Naive thymus-derived CD8-positive, alpha-beta T cell (primary cell): Measurements from ENCODE around the gene OR2C3. TPM values are rescaled to one million over a fixed set of nuclear protein-coding genes. Genes with fewer than 3 reads are reported as not detected.

Source experiments
- ATAC-seq, 2 donors: fragments of 150-1000 bp; cut with Tn5 transposase in 1 of 2; sonication (Bioruptor Pico), chemical (Tn5 transposase) in 1 of 2; 1 replicate in 1 of 2; 2 replicates in 1 of 2; pipeline ENCODE4 v1.10.0; 2021; ENCODE audit warnings: mild to moderate bottlenecking in 2 of 2, moderate library complexity in 2 of 2
- POLR2A ChIA-PET: fragments of 350-600 bp; sonication (Branson Sonifier 250); formaldehyde crosslinking; loops from one replicate; lab custom pipeline; 2021; ENCODE audit warnings: antibody characterized with exemption; lab: Charles Lee
- DNase-seq, 10 donors: peaks; one replicate each; pipeline versions ENCODE4 v3.0.0 to v3.0.0-alpha.2; 2020 to 2022
- H3K27ac Mint-ChIP-seq, 10 donors: one replicate each; pipeline ENCODE4 v1.8.0; 2020 to 2022; ENCODE audit warnings: mild to moderate bottlenecking in 10 of 10, mixed read lengths in 10 of 10, moderate library complexity in 4 of 10, inconsistent platforms in 1 of 10
- H3K27me3 Mint-ChIP-seq, 5 donors: one replicate each; pipeline ENCODE4 v1.8.0; 2021 to 2022; ENCODE audit warnings: mixed read lengths in 5 of 5
- H3K36me3 Mint-ChIP-seq, 3 donors: one replicate each; pipeline ENCODE4 v1.8.0; 2020 to 2022; ENCODE audit warnings: mixed read lengths in 3 of 3, mild to moderate bottlenecking in 2 of 3, inconsistent platforms in 1 of 3
- H3K4me1 Mint-ChIP-seq, 4 donors: one replicate each; pipeline ENCODE4 v1.8.0; 2021 to 2022; ENCODE audit warnings: mixed read lengths in 4 of 4
- H3K4me3 Mint-ChIP-seq, 10 donors: one replicate each; pipeline ENCODE4 v1.8.0; 2020 to 2022; ENCODE audit warnings: mild to moderate bottlenecking in 10 of 10, mixed read lengths in 10 of 10, moderate library complexity in 6 of 10, inconsistent platforms in 1 of 10
- H3K9me3 Mint-ChIP-seq, 9 donors: one replicate each; pipeline ENCODE4 v1.8.0; 2020 to 2022; ENCODE audit warnings: mixed read lengths in 9 of 9, mild to moderate bottlenecking in 3 of 9, inconsistent platforms in 1 of 9, moderate library complexity in 1 of 9
- polyA plus RNA-seq, 3 donors: library from polyadenylated mRNA; unstranded; fragments of 300-500 nt; fragmentation: Illumina TruSeq; gene quantifications; one replicate each; pipeline ENCODE4 v1.2.3, GENCODE V29; 2021
- total RNA-seq, 8 experiments: library from RNA in 2 of 8; stranded (reverse) in 2 of 8; gene quantifications; one replicate each; pipeline ENCODE4 v1.2.3 and lab custom pipeline; 2021 to 2026

The OR2C3 gene
- not detected for total RNA-seq
- polyA plus RNA-seq = not detected
- 0 to 0.08 (median 0) reads per million in 6 experiments for total RNA-seq (lab: John Stamatoyannopoulos, UW)

- Mint-ChIP-seq H3K4me1 (peaks cover 0 to 4% (median 1%) of the 10 kb centered on the region in 4 donors), H3K36me3 (no peaks in the 10 kb centered on the region), H3K9me3 (no peaks in the 10 kb centered on the region), H3K27ac (no peak within 1 kb of the TSS), H3K27me3 (peaks cover 2 to 24% (median 13%) of the 10 kb centered on the region in 5 donors), H3K4me3 (no peak within 1 kb of the TSS)
- ATAC-seq = no peak
- DNase-seq = no peak
- POLR2A ChIA-PET = no interaction called here
These were observed at the start of gene OR2C3 for GRCh38 chr1:247536340-247536739. Gene OR2C3, minus strand, starts transcription at chr1:247536440. Its CDS starts 3,929 bp downstream, at chr1:247532511.

GRCh38 chr1:247578946-247579460 lies 42.8 kb upstream of the OR2C3 start:
- H3K36me3 Mint-ChIP-seq = no peaks in the 10 kb centered on the region
- H3K4me3 Mint-ChIP-seq = no peak overlapping the region
- H3K4me1 Mint-ChIP-seq = no peaks in the 10 kb centered on the region
- DNase-seq = no peak
- ATAC-seq = no peak
- H3K27ac Mint-ChIP-seq = no peak overlapping the region
- H3K9me3 Mint-ChIP-seq = no peaks in the 10 kb centered on the region
- POLR2A ChIA-PET = no interaction called here
- peaks cover 0 to 4% (median 0%) of the 10 kb centered on the region in 5 donors for H3K27me3 Mint-ChIP-seq

GRCh38 chr1:247576514-247576913 lies 40.3 kb upstream of the OR2C3 start:
- ATAC-seq = no peak
- DNase-seq = peak in 2 of 10 donors; percentile 3 to 13
- H3K27me3 Mint-ChIP-seq = peaks cover 0 to 8% (median 7%) of the 10 kb centered on the region in 5 donors
- peaks cover 0 to 8% (median 4%) of the 10 kb centered on the region in 9 donors for H3K9me3 Mint-ChIP-seq
- POLR2A ChIA-PET = no interaction called here
- no peak overlapping the region for H3K4me3 Mint-ChIP-seq
- H3K36me3 Mint-ChIP-seq = peaks cover 0 to 5% (median 2%) of the 10 kb centered on the region in 3 donors
- H3K4me1 Mint-ChIP-seq = no peaks in the 10 kb centered on the region
- no peak overlapping the region for H3K27ac Mint-ChIP-seq

- peaks cover 6 to 26% (median 17%) of the 10 kb centered on the region in 9 donors for H3K9me3 Mint-ChIP-seq
- DNase-seq = no peak
- ATAC-seq = no peak
- H3K27ac Mint-ChIP-seq = no peak overlapping the region
- no peaks in the 10 kb centered on the region for H3K4me1 Mint-ChIP-seq
- POLR2A ChIA-PET = no interaction called here
- peaks cover 0 to 20% (median 2%) of the 10 kb centered on the region in 3 donors for H3K36me3 Mint-ChIP-seq
- peaks cover 0 to 19% (median 7%) of the 10 kb centered on the region in 5 donors for H3K27me3 Mint-ChIP-seq
- no peak overlapping the region for H3K4me3 Mint-ChIP-seq
These were observed 38.4 kb upstream of the OR2C3 start for GRCh38 chr1:247574664-247575063.

GRCh38 chr1:247574236-247574635 lies 38.0 kb upstream of the OR2C3 start:
- Mint-ChIP-seq H3K9me3 (peaks cover 6 to 31% (median 17%) of the 10 kb centered on the region in 9 donors), H3K27ac (no peak overlapping the region), H3K4me3 (no peak overlapping the region), H3K27me3 (peaks cover 0 to 19% (median 7%) of the 10 kb centered on the region in 5 donors), H3K36me3 (peaks cover 0 to 22% (median 2%) of the 10 kb centered on the region in 3 donors), H3K4me1 (no peaks in the 10 kb centered on the region)
- no peak for ATAC-seq
- DNase-seq = no peak
- POLR2A ChIA-PET = no interaction called here

- Mint-ChIP-seq H3K27me3 (peaks cover 0 to 1% (median 0%) of the 10 kb centered on the region in 5 donors), H3K27ac (no peak overlapping the region), H3K4me1 (no peaks in the 10 kb centered on the region), H3K9me3 (no peaks in the 10 kb centered on the region), H3K36me3 (no peaks in the 10 kb centered on the region), H3K4me3 (no peak overlapping the region)
- POLR2A ChIA-PET = interaction anchor here (0.6 kb wide), 1 partner anchor 8 kb away, joined by 3 read pairs; no protein-coding TSS in a partner anchor
- ATAC-seq (no peak), DNase-seq (no peak)
These were observed 26.0 kb upstream of the OR2C3 start for GRCh38 chr1:247562198-247562597.

- no peaks in the 10 kb centered on the region for H3K4me1 Mint-ChIP-seq
- H3K27ac Mint-ChIP-seq = no peak overlapping the region
- no peak overlapping the region for H3K4me3 Mint-ChIP-seq
- no peaks in the 10 kb centered on the region for H3K9me3 Mint-ChIP-seq
- no peaks in the 10 kb centered on the region for H3K36me3 Mint-ChIP-seq
- DNase-seq = no peak
- POLR2A ChIA-PET = no interaction called here
- H3K27me3 Mint-ChIP-seq = peaks cover 0 to 1% (median 0%) of the 10 kb centered on the region in 5 donors
- no peak for ATAC-seq
These were observed 25.5 kb upstream of the OR2C3 start for GRCh38 chr1:247561711-247562110.

- Mint-ChIP-seq H3K9me3 (no peaks in the 10 kb centered on the region), H3K4me1 (no peaks in the 10 kb centered on the region), H3K4me3 (no peak overlapping the region), H3K36me3 (no peaks in the 10 kb centered on the region), H3K27me3 (peaks cover 0 to 1% (median 0%) of the 10 kb centered on the region in 5 donors), H3K27ac (no peak overlapping the region)
- DNase-seq = no peak
- no peak for ATAC-seq
- POLR2A ChIA-PET = no interaction called here
These were observed 21.9 kb upstream of the OR2C3 start for GRCh38 chr1:247557926-247558674.

- POLR2A ChIA-PET = no interaction called here
- Mint-ChIP-seq H3K4me3 (no peak overlapping the region), H3K4me1 (peaks cover 3 to 12% (median 10%) of the 10 kb centered on the region in 4 donors), H3K36me3 (no peaks in the 10 kb centered on the region), H3K27me3 (peaks cover 7 to 25% (median 16%) of the 10 kb centered on the region in 5 donors), H3K27ac (no peak overlapping the region), H3K9me3 (no peaks in the 10 kb centered on the region)
- no peak for ATAC-seq
- DNase-seq = no peak
These were observed 16.0 kb upstream of the OR2C3 start for GRCh38 chr1:247552231-247552630.

GRCh38 chr1:247551721-247552120 lies 15.5 kb upstream of the OR2C3 start:
- POLR2A ChIA-PET = no interaction called here
- DNase-seq (no peak), ATAC-seq (no peak)
- H3K27me3 Mint-ChIP-seq = peaks cover 8 to 25% (median 16%) of the 10 kb centered on the region in 5 donors
- no peaks in the 10 kb centered on the region for H3K9me3 Mint-ChIP-seq
- peak overlapping the region in 1 of 10 donors; percentile 46 for H3K27ac Mint-ChIP-seq
- H3K36me3 Mint-ChIP-seq = no peaks in the 10 kb centered on the region
- peaks cover 3 to 12% (median 10%) of the 10 kb centered on the region in 4 donors for H3K4me1 Mint-ChIP-seq
- H3K4me3 Mint-ChIP-seq = no peak overlapping the region

GRCh38 chr1:247548769-247549182 lies 12.5 kb upstream of the OR2C3 start, which contains the start of gene GCSAML:
Gene GCSAML, plus strand, starts transcription at chr1:247549134. Its CDS starts 58 bp downstream, at chr1:247549192.
- Mint-ChIP-seq H3K4me1 (peaks cover 3 to 12% (median 10%) of the 10 kb centered on the region in 4 donors), H3K9me3 (no peaks in the 10 kb centered on the region), H3K27ac (peak within 1 kb of the TSS in 2 of 10 donors; percentile 10 to 76), H3K4me3 (peak within 1 kb of the TSS in 4 of 10 donors; percentile 4 to 47 (median 32)), H3K36me3 (no peaks in the 10 kb centered on the region), H3K27me3 (peaks cover 10 to 25% (median 18%) of the 10 kb centered on the region in 5 donors)
- no peak for ATAC-seq
- POLR2A ChIA-PET = no interaction called here
- DNase-seq = no peak

- no peak for ATAC-seq
- H3K4me1 Mint-ChIP-seq = peaks cover 3 to 12% (median 10%) of the 10 kb centered on the region in 4 donors
- POLR2A ChIA-PET = no interaction called here
These were observed 11.9 kb upstream of the OR2C3 start for GRCh38 chr1:247548092-247548491.

GRCh38 chr1:247542811-247543210 lies 6.6 kb upstream of the OR2C3 start:
- H3K27ac Mint-ChIP-seq = no peak overlapping the region
- POLR2A ChIA-PET = no interaction called here
- no peak for DNase-seq
- no peak overlapping the region for H3K4me3 Mint-ChIP-seq
- H3K36me3 Mint-ChIP-seq = no peaks in the 10 kb centered on the region
- no peak for ATAC-seq
- H3K27me3 Mint-ChIP-seq = peaks cover 7 to 20% (median 13%) of the 10 kb centered on the region in 5 donors
- no peaks in the 10 kb centered on the region for H3K9me3 Mint-ChIP-seq
- peaks cover 0 to 4% (median 1%) of the 10 kb centered on the region in 4 donors for H3K4me1 Mint-ChIP-seq

More at GRCh38 chr1:247548092-247548491, 11.9 kb upstream of the OR2C3 start:
- Mint-ChIP-seq H3K36me3 (no peaks in the 10 kb centered on the region), H3K9me3 (no peaks in the 10 kb centered on the region), H3K4me3 (peak overlapping the region in 1 of 10 donors; percentile 18), H3K27ac (no peak overlapping the region), H3K27me3 (peaks cover 10 to 25% (median 18%) of the 10 kb centered on the region in 5 donors)
- DNase-seq = peak in 1 of 10 donors; percentile 2
